ENCODE data around the gene ILF3.

The ILF3 gene

DNA sequence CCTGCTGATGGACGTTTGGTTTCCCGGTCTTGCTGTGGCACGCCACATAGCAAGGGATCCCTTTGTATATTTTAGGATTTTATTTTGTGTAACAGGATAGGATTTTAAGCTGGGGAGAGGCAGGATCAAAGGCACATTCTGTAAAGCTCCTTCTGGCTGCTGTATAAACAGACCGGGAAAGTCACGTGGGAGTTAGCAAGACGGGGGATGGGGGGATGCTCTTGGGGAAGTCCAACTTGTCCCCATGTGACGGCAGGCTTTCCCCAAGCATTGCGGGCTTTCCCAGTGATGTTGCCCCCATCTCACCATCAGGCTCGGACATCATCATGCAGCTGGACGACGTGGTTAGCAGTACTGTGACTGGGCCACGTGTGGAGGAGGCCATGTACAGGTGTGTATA lies 52.8 kb downstream of the ILF3 start:
- DNase-seq, result no peak

DNA sequence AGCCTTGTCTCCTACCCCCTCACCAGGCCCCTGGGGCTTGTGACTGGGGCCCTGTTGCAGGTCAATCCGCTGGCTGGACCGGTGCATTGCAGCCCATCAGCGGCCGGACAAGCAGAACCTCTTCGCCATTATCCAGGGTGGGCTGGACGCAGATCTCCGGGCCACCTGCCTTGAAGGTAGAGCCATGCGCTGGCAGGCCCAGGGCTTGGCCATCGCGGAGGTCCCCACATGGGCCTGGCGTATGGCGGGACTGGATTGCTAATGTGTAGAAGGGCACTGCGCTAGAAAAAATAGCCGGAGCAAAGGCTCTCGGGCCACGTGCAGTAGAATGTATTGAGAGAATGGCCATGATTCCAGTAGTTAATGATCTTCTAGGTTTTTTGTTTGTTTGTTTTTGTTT lies 53.3 kb downstream of the ILF3 start:
- DNase-seq, result no peak

DNA sequence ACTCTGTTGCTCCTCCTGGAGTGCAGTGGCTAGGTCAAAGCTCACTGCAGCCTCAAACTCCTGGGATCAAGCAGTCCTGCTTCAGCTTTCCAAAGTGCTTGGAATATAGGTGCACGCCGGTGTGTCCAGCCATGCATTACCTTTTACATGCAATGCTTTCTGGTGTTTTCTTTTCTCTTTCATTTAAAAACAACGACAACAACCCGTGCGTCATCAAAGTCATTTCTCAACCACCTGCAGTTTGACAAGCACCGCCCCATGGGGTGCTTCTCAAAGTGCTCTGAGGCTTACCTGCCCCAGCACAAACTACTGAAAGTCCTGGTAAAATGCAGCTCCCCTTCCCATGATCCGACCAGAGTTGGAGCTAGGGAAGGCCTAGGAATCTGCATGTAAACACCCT lies 54.1 kb downstream of the ILF3 start:
- no peak for DNase-seq

DNA sequence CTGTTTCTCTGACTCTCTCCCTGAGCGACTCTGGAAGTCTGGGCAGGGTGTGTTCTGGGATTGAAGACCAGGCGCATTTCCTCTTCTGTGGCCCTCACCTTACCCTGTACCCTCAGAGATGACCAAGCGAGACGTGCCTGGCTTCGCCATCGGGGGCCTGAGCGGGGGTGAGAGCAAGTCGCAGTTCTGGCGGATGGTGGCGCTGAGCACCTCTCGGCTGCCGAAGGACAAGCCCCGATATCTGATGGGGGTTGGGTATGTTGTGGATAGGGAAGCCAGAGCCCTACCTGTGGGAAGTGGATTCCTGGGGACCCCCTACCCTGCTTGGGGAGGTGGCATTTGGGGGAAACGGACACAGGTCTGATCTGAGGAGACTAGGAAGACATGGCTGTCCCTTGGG lies 57.9 kb downstream of the ILF3 start:
- DNase-seq, result no peak

DNA sequence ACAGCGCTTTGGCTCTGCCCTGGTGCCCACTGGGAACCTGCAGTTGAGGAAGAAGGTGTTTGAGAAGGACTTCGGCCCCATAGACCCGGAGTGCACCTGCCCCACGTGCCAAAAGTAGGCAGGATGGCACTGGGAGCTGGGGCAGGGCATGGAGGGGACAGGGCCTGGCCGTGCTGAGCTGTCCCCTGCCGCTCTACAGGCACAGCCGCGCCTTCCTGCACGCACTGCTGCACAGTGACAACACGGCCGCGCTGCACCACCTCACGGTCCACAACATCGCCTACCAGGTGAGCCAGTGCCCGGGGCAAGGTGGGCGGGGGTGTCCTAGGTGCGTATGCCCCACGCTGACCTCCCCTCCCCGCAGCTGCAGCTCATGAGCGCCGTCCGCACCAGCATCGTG lies 58.6 kb downstream of the ILF3 start:
- DNase-seq, result no peak

DNA sequence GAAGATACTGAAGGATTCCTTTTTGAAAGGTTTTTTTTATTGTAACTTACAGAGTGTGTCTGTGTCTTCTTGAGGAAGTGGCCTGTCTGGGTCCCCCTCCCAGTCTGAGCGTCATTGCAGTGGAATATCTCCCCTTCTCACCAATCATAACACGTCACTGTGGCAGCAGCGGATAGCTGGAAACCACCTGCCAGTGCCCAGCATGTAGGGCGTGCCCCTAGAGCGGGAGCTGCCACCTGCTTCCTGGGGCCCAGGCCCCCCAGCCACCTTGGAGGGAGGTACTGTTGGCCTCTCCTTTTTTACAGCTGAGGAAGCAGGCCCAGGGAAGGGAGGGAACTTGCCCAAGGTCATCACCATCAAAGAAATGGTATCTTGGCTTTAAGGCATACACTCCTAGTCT lies 59.2 kb downstream of the ILF3 start:
- no peak for DNase-seq

DNA sequence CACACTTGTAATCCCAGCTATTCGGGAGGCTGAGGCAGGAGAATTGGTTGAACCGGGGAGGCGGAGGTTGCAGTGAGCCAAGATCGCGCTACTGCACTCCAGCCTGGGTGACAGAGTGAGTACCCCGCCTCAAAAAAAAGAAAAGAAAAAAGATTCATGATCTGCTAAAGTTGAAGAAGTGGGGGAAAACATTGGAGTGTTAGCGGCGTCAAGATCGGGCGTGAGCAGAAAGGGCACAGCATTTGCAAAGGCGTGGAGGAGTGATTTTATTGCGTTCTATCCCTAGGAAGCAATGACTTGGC lies 62.9 kb downstream of the ILF3 start:
- DNase-seq, result no peak

DNA sequence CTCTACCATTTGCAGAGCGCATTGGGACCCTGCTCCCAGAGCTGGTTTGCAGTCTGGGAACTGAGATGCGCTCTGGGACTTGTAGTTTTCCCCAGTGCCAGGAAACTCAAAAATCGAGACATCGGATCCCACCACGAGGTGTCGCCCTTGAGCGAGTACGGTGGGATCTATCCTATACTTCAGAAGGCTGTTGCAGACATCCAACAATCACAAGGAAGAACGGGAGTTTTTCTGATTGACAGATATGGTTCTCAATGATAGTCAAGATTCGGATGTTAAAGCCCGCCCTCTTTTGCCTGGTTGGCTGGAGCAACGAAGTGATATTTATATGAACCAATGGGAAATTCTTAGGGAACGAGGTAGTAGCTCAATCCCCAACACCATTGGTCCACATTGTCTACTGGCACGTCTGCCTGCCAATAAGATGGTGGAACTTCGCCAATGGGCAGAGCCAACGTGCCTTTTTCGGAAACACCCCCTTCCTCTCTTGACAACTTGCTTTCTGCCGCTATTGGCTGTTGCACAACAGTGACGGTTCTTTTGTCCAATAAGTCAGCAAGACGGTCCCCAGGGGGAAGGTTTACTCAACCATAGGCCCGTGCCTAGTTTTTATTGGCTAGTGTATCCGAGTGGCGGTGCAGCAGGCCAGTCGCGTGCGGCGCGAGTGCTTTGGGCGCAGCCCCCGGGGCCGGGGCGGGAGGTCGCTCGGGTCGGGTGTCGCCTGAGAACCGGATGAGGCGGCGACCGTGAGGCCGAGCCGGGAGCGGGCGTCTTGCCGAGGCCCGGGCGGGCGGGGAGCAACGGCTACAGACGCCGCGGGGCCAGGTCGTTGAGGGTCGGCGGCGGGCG lies 63.4 kb downstream of the ILF3 start, which contains the start of gene DNM2:
DNM2 (plus strand) TSS at position 724 of the 849 bp plus-strand sequence. CDS start 164 bp downstream, outside the sequence.
- DNase-seq, result peak; percentile 99

DNA sequence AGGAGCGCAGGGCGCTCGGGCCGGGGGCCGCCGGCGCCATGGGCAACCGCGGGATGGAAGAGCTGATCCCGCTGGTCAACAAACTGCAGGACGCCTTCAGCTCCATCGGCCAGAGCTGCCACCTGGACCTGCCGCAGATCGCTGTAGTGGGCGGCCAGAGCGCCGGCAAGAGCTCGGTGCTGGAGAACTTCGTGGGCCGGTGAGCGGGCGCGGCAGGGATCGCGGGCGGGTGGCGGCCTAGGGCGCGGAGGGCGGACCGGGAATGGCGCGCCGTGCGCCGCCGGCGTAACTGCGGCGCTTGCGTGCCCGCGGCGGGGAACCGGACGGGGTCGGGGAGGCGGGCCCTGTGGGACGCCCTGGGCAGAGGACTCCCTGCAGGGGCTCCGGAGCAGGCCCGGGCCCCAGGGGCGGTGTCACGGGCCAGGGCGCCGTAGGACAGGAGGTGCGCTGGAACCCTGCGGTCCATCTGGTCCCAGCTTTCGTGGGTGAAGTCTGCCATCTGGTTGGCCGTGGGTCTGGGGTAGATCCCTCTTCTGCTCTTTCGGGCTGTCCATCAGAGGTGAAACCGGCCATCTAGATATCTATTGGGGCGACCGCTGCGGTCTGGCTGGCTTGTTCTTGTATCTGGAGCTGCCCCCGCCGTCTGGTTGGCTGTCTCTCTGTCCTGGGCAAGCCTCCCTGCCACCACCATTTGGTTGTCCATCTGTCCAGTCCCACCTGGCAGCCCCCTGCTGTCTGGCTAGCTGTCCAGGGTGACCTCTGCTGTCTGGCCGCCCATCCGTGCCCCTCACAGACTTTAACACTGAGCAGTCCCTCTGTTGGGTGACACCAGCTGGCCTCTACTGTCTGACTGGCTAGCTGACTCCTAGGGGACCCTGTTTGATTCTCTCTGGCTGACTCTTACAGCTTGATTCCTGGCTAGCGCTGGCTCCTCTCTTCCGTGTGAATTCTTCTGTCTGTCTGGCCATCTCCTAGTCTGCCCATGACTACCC lies 64.4 kb downstream of the ILF3 start:
- DNase-seq, result peak; percentile 56

DNA sequence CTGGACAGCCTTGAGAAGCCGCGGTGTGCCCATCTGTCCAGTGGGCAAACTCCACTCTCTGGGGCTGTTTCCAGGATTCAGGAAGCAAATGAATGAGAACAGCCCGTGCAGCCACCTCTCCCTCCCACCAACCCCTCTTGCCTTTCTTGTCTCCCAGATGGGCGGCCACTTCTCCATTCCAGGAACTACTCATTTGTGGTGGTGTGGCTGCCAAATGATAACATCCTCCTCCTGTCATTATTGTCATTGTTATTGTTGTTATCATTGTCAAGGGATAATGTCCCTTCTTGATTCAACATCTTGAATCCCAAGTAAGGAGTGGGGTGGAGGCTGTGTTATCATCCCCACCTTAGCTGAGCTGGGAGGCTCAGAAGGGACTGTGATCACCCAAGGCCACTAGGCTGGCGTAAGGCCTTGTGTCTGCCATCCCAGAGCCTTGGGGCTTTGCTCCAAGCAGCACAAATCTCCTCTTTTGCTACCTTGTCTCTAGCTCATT lies 65.4 kb downstream of the ILF3 start:
- no peak for DNase-seq

DNA sequence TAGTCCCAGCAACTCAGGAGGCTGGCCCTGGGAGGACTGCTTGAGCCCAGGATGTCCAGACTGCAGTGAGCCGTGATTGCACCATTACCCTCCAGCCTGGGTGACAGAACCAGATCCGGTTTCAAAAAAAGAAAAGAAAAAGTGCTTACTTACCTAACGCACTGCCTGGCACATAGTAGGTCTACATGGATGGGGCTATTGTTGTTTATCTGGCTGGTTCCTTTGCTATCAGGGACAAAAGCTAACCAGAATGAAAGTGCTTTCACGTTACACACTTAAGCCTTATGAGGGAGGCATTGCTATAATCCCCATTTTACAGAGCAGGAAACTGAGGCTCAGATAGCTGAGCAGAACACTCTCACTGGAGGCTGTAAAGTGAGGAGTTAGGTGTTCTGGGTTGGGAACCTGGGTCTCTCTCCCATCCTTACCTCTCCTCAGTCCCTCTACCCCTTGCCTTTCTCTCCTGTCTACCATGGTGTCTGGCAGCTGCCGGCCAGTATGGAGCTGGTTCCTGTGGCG lies 66.5 kb downstream of the ILF3 start:
- no peak for DNase-seq

DNA sequence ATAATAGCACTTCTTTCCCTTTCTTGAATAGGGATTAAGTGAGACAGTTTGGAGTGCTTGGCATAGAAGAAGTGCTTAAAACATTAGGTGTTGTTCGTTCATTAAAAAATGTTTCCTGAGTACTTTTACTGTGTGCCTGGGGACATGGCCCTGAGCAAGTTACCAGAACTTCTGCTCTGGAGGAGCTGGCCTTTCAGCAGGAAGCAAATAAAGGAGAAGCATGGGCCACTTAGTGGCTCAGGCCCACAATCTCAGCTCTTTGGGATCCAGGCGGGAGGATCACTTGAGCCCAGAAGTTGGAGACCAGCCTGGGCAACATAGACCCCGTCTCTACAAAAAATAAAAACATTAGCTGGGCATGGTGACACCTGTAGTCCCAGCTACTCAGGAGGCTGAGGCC lies 69.4 kb downstream of the ILF3 start:
- no peak for DNase-seq

DNA sequence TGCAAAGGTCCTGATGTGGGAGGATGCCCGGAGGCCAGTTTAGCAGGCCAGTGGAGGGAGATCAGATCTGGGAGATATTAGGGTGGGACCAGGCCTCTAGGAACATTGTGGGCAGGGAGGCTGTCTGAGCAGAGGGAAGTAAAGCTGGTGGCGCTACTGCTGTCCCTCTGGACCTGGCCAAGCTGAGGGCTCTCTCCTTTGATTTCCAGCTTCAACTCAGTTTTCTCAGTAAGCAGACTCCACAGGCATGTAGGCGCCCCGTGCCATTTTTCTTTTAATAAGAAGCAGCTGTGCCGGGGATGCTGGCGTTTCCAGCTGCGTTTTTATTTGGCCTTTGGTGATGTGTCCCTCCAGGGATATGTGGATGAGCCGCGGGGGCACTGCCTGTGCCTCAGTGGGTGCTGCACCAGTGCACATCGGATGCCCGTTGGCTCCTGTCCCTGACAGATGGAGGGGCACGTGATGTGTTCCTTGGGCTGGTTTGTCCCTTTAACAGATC lies 70.5 kb downstream of the ILF3 start:
- no peak for DNase-seq

DNA sequence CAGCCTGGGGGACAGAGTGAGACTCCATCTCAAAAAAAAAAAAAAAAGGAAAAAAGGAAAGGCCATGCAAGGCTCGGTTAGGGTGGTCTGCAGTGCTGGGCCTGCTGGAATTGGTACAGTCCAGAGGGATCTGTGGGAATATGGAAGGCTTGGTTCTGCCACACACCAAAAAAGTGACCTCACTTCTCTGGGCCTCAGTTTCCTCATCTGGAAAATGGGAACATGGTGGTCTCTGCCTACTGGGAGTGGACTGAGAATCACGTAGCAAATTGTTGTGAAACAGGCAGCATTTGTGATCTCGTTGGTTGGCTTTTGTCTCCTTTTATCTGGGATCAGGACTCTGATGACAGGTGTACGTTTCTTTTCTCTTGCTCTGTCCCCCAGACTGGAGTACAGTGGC lies 71.3 kb downstream of the ILF3 start:
- no peak for DNase-seq

DNA sequence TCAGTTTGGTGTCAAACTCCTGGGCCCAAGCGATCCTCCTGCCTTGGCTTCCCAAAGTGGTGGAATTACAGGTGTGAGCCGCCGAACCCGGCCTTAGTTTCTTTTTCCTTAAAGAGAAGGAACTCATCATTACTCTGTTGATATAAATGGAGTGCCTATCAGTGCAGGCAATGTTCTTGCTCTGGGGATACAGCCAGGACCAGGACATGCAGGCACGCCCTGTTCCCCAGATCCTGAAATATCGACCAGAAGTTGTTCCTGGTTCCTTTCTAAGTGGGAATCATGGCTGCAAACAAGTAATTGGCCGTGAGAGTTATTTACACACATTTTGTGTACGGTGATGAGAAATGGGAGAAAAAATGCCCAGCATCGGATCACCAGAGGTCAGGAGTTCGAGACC lies 72.1 kb downstream of the ILF3 start:
- no peak for DNase-seq

DNA sequence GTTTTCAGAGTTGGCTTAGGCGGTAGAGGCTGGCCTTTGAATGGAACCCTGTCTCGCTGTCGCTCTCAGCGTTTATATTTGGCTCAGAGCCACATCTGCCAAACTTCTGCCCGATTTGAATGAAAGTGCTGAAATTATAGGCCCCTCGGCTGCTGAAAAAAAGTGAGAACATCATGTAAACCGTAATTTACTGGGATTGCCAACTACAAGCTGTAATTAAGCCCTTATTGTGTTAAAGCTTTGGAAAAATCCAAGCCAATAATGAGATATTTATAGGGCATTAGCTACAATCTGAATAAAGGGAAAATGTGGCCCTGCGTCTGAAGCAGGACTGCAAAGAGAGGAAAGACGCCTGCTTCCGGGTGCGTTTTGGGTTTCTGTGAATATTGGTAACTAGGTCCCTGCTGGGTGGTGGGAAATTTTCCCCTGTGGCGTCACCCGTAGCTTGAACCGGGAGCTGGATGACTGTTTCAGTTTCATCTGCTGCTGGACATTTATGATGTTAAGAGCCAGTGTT lies 73.6 kb downstream of the ILF3 start:
- no peak for DNase-seq

DNA sequence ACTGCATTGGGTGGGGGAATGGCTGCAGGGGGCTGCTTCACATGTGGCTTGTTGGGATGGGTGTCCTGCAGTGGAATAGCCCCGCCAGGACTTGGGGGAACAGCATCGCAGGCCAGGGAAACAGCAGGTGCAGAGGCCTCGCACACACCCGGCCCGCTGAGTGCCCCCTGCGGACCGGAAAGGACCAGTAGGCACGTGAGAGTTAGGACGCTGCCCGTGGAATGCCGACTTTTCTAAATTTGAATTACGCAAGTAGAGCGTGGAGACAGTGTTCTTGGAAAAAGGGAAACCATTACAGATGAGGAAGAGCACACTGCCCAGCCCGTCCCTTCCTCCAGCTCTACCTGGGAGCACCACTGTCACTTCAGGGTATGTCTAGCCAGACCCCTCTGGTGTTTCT lies 75.3 kb downstream of the ILF3 start:
- DNase-seq, result no peak

DNA sequence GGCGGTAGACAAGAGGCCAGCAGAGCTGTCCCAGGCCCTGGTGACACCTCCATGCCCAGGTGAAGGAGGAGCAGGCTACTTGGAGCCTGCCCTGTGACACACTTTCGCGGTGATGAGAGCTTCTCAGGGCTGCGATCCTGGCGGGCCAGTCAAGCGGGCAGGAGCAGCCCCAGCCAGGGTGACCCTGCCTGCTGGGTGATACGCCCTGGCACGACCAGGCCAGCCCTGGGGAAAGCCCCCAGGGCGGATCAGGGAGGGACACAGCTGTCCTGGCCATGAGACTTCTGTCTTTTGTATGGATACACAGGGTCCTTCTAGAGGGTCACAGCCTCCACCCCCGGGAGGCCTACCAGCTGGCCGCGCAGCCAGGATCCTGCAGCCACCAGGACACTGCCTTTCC lies 76.8 kb downstream of the ILF3 start:
- DNase-seq, result no peak

DNA sequence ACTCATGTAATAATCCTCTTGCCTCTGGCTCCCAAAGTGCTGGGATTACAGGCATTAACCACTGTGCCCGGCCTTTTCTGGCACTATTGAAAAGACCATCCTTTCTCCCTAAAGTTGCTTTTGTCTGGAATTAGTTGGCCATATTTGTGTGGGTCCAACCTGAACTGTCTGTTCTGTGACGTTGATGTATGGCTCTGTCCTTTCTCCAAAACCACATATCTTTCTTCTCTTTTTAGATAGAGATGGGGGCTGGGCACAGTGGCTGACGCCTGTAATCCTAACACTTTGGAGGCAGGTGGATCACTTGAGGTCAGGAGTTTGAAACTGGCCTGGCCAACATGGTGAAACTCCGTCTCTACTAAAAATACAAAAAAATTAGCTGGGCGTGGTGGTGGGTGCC lies 81.6 kb downstream of the ILF3 start:
- no peak for DNase-seq

DNA sequence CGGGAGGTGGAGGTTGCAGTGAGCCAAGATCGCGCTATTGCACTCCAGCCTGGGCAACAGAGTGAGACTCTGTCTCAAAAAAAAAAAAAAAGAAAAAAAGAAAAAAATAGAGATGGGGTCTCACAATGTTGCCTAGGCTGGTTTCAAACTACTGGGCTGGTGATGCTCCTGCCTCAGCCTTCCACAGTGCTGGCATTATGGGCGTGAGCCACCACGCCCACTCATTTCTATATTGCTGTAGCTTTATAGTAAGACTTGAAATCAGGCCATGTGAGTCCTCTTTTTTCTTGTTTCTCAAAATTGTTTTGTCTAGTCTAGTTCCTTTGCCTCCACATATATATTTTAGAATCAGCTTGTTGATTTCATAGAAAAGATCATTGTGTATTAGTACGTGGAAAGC lies 82.0 kb downstream of the ILF3 start:
- DNase-seq, result no peak

DNA sequence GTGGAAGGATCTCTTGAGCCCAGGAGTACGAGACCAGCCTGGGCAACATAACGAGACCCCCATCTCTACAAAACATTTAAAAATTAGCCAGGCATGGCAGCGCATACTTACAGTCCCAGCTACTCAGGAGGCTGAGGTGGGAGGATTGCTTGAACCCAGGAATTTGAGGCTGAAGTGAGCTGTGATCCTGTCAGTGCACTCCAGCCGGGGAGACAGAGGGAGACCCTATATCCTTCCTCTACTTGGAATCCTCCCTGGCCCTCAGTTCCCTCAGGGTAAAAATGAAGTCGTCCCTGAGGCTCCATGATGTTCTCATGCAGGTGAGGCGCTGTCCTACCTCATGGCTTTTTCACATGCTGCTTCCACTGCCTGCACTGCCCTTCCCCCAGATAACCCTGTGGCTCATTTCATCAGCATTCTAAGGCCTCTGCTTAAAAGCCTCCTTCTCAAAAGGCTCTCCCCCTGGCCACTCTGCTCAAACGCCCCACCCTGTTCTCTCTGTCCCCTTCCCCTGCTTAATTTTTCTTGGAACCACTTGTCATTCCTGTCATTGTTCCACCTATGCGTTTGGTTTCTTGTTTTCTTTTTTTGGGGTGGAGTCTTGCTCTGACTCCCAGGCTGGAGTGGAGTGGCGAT lies 82.9 kb downstream of the ILF3 start:
- DNase-seq, result no peak

DNA sequence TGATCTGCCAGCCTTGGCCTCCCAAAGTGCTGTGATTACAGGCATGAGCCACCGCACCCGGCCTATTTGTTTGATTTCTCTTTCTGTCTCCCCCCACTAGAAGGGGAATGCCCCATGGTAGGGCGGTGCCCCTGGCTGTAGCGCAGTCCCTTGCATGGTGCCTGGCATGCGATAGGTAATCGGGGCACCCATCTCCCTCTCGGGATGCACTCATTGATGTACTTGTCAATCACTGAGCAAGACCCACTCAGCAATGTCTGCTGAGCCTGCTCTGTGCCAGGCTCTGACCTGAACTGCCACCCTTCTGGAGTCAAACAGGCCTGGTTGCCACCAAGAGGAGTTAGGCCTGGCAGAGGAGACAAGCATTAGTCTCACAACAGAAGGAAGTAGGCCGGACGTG lies 83.6 kb downstream of the ILF3 start:
- DNase-seq, result no peak

DNA sequence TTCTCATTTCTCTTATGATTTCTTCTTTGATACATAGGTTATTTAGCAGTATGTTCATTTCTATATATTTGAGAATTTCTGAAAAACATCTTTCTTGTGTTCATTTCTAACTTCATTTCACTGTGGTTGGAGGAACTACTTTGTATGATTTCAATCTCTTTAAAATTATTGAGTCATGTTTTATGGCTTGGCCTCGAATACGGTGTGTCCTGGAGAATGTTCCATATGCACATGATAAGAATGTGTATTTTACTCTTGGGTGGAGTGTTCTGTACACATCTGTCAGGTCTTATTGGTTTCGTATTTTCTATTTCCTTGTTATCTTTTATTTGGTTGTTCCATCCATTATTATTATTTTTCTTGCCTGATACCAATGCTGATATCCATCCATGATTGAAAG lies 86.7 kb downstream of the ILF3 start:
- no peak for DNase-seq
